Mesenchymal stem cell (in vitro differentiated cells and primary cell): ENCODE data around the gene RMDN2.

Experiments used
- DNase-seq: peaks from one replicate; pipeline ENCODE4 v3.0.0-alpha.2; 2013
- H2AFZ ChIP-seq: one replicate; pipeline ENCODE4 v1.6.1; 2013; ENCODE audit warnings: low read depth, mild to moderate bottlenecking, control low read depth, inconsistent platforms, low read length, moderate library complexity
- H2AK5ac ChIP-seq: 2 replicates; pipeline ENCODE4 v1.6.1; 2013; ENCODE audit warnings: low read length, moderate library complexity, mild to moderate bottlenecking, inconsistent platforms; ENCODE audit not compliant: severe bottlenecking
- H2BK120ac ChIP-seq: one replicate; pipeline ENCODE4 v1.6.1; 2013; ENCODE audit warnings: low read depth, mild to moderate bottlenecking, inconsistent platforms, low read length, moderate library complexity
- H2BK12ac ChIP-seq, 2 experiments: one replicate each; pipeline ENCODE4 v1.6.1; 2013; ENCODE audit warnings: inconsistent platforms in 2 of 2, low read length in 2 of 2, mild to moderate bottlenecking in 2 of 2, moderate library complexity in 2 of 2, control low read depth in 1 of 2
- H2BK15ac ChIP-seq: one replicate; pipeline ENCODE4 v1.6.1; 2013; ENCODE audit warnings: mild to moderate bottlenecking, low read depth, inconsistent platforms; ENCODE audit not compliant: poor library complexity, severe bottlenecking
- H2BK5ac ChIP-seq: 2 replicates; pipeline ENCODE4 v1.6.1; 2013; ENCODE audit warnings: low read depth, mild to moderate bottlenecking, low read length, control low read depth, inconsistent platforms; ENCODE audit not compliant: poor library complexity, severe bottlenecking
- H3K14ac ChIP-seq, 2 experiments: one replicate each; pipeline ENCODE4 v1.6.1; 2013; ENCODE audit warnings: inconsistent platforms in 2 of 2, low read length in 2 of 2, control low read depth in 1 of 2, mild to moderate bottlenecking in 1 of 2, moderate library complexity in 1 of 2
- H3K18ac ChIP-seq, 2 experiments: one replicate each; pipeline ENCODE4 v1.6.1; 2013; ENCODE audit warnings: inconsistent platforms in 2 of 2, low read length in 2 of 2, control low read depth in 1 of 2, low read depth in 1 of 2, mild to moderate bottlenecking in 1 of 2
- H3K23ac ChIP-seq, 2 experiments: one replicate each; pipeline ENCODE4 v1.6.1; 2013; ENCODE audit warnings: inconsistent platforms in 2 of 2, low read length in 2 of 2, mild to moderate bottlenecking in 2 of 2, moderate library complexity in 2 of 2, control low read depth in 1 of 2
- H3K27ac ChIP-seq: 2 replicates; pipeline ENCODE4 v1.5.1; 2013; ENCODE audit warnings: mild to moderate bottlenecking, moderate library complexity, low read length, control low read depth, inconsistent platforms; ENCODE audit not compliant: poor library complexity, severe bottlenecking
- H3K27me3 ChIP-seq, 2 experiments: 2 replicates each; pipeline versions ENCODE4 v1.6.1 to v1.7.0; 2013; ENCODE audit warnings: low read length in 2 of 2, mild to moderate bottlenecking in 2 of 2, moderate library complexity in 2 of 2, control low read depth in 1 of 2, inconsistent platforms in 1 of 2; ENCODE audit not compliant: control insufficient read depth in 1 of 2, insufficient read depth in 1 of 2
- H3K36me3 ChIP-seq, 2 experiments: 2 replicates each; pipeline versions ENCODE4 v1.6.1 to v1.7.0; 2013; ENCODE audit warnings: low read length in 2 of 2, control low read depth in 1 of 2, inconsistent platforms in 1 of 2, low read depth in 1 of 2, mild to moderate bottlenecking in 1 of 2; ENCODE audit not compliant: insufficient read depth in 2 of 2, control insufficient read depth in 1 of 2
- H3K4ac ChIP-seq, 2 experiments: one replicate each; pipeline ENCODE4 v1.6.1; 2013; ENCODE audit warnings: inconsistent platforms in 2 of 2, low read length in 2 of 2, mild to moderate bottlenecking in 2 of 2, moderate library complexity in 2 of 2, control low read depth in 1 of 2, low read depth in 1 of 2
- H3K4me1 ChIP-seq: 2 replicates; pipeline ENCODE4 v1.6.1; 2013; ENCODE audit warnings: low read depth, low read length, control low read depth; ENCODE audit not compliant: control insufficient read depth, insufficient read depth
- H3K4me2 ChIP-seq: 2 replicates; pipeline ENCODE4 v1.6.1; 2013; ENCODE audit warnings: low read length, mild to moderate bottlenecking, inconsistent platforms; ENCODE audit not compliant: poor library complexity, severe bottlenecking
- H3K4me3 ChIP-seq, 2 experiments: 2 replicates each; pipeline versions ENCODE4 v1.5.1 to v1.7.0; 2013; ENCODE audit warnings: low read length in 2 of 2, mild to moderate bottlenecking in 2 of 2, control low read depth in 1 of 2, low read depth in 1 of 2; ENCODE audit not compliant: insufficient read depth in 1 of 2
- H3K79me1 ChIP-seq: replicated peaks from 2 replicates; pipeline ENCODE4 v1.6.1; 2013; ENCODE audit warnings: mild to moderate bottlenecking, control low read depth, low read length, inconsistent platforms; ENCODE audit not compliant: poor library complexity, severe bottlenecking
- H3K9ac ChIP-seq: 2 replicates; pipeline ENCODE4 v1.7.0; 2013; ENCODE audit warnings: mild to moderate bottlenecking, low read length, moderate library complexity
- H3K9me3 ChIP-seq: 2 replicates; pipeline ENCODE4 v1.7.0; 2013; ENCODE audit warnings: mild to moderate bottlenecking, low read length; ENCODE audit not compliant: control insufficient read depth
- H4K8ac ChIP-seq: one replicate; pipeline ENCODE4 v1.6.1; 2013; ENCODE audit warnings: inconsistent platforms, mild to moderate bottlenecking, low read length, moderate library complexity
- H4K91ac ChIP-seq: one replicate; pipeline ENCODE4 v1.6.1; 2013; ENCODE audit warnings: mild to moderate bottlenecking, low read length, inconsistent platforms
- WGBS: methylation state at CpG from one replicate; pipeline ENCODE4 v1.1.7; 2013; ENCODE audit warnings: mixed read lengths; 5-methylcytosine and 5-hydroxymethylcytosine counted together

RMDN2 gene

DNA sequence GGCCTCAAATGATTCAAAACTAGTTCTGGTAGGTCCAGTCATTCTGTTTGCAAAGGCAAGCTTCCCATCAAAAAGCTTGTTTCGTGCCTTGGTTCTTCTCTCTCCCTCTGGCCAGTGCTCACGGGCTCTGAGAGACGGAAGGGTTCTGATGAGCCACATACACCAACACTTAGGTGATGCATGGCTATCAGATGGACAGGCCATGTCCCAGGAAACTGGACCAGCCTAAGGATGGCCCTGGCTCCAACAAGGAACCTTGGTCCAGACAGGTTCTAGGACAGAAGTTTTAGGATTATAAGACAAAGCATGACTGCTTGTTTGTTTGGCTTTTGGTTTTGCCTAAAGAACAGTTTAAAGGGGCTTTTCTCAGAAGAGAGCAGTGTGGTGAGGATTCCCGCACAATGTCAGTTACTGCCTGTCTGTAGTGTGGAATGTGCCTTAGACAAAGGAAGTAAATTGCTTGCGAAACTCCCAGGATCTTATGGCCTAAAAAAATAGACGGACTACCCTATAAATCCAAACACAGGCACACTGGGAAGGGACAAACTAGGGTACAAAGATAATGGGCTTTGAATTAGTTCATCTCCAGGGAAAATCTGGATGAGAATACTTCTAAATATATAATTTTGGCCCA, 140.5 kb downstream of the RMDN2 start:
- Histone ChIP-seq H2AFZ (no peak overlapping the region), H3K18ac (peak overlapping the region in 1 of 2 experiments; percentile 41), H2BK120ac (no peak overlapping the region), H3K9ac (no peak overlapping the region), H2BK5ac (no peak overlapping the region), H3K23ac (no peak overlapping the region), H2BK15ac (no peak overlapping the region), H3K4me1 (peaks cover 6% of the 10 kb centered on the region), H3K4ac (no peak overlapping the region), H3K4me3 (no peak overlapping the region), H3K4me2 (no peak overlapping the region), H4K8ac (no peak overlapping the region), H3K9me3 (no peaks in the 10 kb centered on the region), H3K79me1 (no peaks in the 10 kb centered on the region), H2AK5ac (no peak overlapping the region), H3K27me3 (no peaks in the 10 kb centered on the region), H3K14ac (no peak overlapping the region), H3K27ac (peak overlapping the region; percentile 56), H3K36me3 (peaks cover 3 to 71% of the 10 kb centered on the region in 2 experiments), H2BK12ac (peak overlapping the region in 1 of 2 experiments; percentile 43), H4K91ac (no peak overlapping the region)
- 94% methylated on average over 4 of the region's 6 CpGs for WGBS
- peak; percentile 38 for DNase-seq

DNA sequence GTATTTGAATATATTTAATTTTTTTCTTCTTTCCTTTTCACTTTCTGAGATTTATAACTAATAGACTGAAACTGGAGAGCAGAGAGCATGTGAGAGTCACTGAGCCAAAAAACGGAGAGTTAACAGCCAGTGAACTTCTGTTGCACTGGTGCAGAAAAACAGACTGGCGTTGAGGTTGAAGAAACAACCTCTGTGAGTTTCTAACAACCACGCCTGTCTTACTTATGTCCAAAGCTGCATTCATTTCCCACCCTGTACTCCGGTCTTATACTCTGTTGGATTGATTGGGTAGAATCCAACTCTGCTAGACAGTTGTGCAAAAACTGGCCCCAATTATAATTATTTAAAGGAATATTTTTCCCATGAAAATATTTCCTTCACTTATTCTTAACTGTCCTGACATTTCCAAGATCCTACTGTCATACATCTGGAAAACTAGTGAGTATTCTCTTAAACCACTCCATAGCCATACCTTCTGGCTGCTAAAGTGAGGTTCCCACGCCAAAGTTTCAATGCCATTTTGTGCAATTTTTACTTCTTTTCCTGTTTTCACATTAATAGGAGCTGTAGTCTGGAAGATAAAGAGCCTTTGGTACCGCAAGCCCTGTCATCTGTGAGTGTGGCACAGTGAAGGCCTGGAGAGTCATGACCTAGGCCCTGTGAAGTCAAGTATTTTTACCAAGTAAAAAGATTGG, 141.5 kb downstream of the RMDN2 start:
- H4K8ac ChIP-seq = no peak overlapping the region
- H3K36me3 ChIP-seq = peaks cover 8 to 81% of the 10 kb centered on the region in 2 experiments
- H3K27ac ChIP-seq = peak overlapping the region; percentile 28
- no peak overlapping the region for H2BK12ac ChIP-seq
- no peak overlapping the region for H3K14ac ChIP-seq
- no peak overlapping the region for H2BK5ac ChIP-seq
- 82% methylated on average over 2 of the region's 6 CpGs for WGBS
- no peak overlapping the region for H3K23ac ChIP-seq
- no peak overlapping the region for H2AK5ac ChIP-seq
- no peak overlapping the region for H4K91ac ChIP-seq
- H2BK120ac ChIP-seq = no peak overlapping the region
- no peak overlapping the region for H3K4ac ChIP-seq
- no peak overlapping the region for H3K4me3 ChIP-seq
- H2AFZ ChIP-seq = no peak overlapping the region
- peaks cover 7% of the 10 kb centered on the region for H3K4me1 ChIP-seq
- no peak overlapping the region for H2BK15ac ChIP-seq
- no peaks in the 10 kb centered on the region for H3K9me3 ChIP-seq
- peak overlapping the region; percentile 43 for H3K9ac ChIP-seq
- no peak overlapping the region for H3K18ac ChIP-seq
- H3K27me3 ChIP-seq = no peaks in the 10 kb centered on the region
- DNase-seq = no peak
- H3K79me1 ChIP-seq = no peaks in the 10 kb centered on the region
- H3K4me2 ChIP-seq = peak overlapping the region; percentile 65
